Coronary artery (tissue), 2 donors: ENCODE results near the gene FCMR.

Source experiments
- DNase-seq: peaks from one replicate; pipeline ENCODE4 v3.0.0-alpha.2; 2017; ENCODE audit warnings: low spot score
- H3K27ac ChIP-seq, 2 donors: fragments of 200-600 bp; sonication (generic); one replicate each; pipeline ENCODE4 v1.5.1; 2016 to 2019
- H3K4me3 ChIP-seq: fragments of 200-600 bp; sonication (generic); 2 replicates; pipeline ENCODE4 v1.5.1; 2016; ENCODE audit warnings: mild to moderate bottlenecking, moderate library complexity
- TF ChIP-seq, protein P1 (sequence below): fragments of 200-600 bp; sonication (generic); IDR thresholded peaks from one replicate; pipeline ENCODE4 v1.5.1; 2019; ENCODE audit warnings: antibody characterized with exemption

Gene FCMR

GRCh38 chr1:206885341-206886060, 36.2 kb downstream of the FCMR start:
- TF ChIP-seq, protein P1, sequence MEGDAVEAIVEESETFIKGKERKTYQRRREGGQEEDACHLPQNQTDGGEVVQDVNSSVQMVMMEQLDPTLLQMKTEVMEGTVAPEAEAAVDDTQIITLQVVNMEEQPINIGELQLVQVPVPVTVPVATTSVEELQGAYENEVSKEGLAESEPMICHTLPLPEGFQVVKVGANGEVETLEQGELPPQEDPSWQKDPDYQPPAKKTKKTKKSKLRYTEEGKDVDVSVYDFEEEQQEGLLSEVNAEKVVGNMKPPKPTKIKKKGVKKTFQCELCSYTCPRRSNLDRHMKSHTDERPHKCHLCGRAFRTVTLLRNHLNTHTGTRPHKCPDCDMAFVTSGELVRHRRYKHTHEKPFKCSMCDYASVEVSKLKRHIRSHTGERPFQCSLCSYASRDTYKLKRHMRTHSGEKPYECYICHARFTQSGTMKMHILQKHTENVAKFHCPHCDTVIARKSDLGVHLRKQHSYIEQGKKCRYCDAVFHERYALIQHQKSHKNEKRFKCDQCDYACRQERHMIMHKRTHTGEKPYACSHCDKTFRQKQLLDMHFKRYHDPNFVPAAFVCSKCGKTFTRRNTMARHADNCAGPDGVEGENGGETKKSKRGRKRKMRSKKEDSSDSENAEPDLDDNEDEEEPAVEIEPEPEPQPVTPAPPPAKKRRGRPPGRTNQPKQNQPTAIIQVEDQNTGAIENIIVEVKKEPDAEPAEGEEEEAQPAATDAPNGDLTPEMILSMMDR, result no peak
- no peak overlapping the region for H3K4me3 ChIP-seq
- H3K27ac ChIP-seq, result no peak overlapping the region
- no peak for DNase-seq

GRCh38 chr1:206883876-206884275, 37.9 kb downstream of the FCMR start:
- Histone ChIP-seq H3K27ac (no peak overlapping the region), H3K4me3 (no peak overlapping the region)
- no peak for DNase-seq
- TF ChIP-seq, protein P1, result no peak

DNA sequence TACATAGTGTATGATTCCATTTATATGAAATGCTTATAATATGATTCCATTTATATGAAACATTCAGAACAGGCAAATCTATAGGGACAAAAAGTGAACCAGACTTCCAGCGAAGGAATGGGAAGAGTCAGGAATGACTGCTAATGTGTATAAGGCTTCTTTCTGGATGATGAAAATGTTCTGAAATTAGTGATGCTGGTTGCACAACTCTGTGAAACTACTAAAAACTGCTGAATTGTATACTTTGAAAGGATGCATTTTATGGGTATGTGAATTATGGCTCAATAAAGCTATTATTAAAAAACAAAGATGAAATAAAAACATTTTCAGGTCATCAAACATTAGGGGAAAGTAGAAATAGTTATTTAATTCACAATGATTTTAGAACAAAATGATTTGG, 38.6 kb downstream of the FCMR start:
- TF ChIP-seq, protein P1, result no peak
- no peak overlapping the region for H3K27ac ChIP-seq
- no peak for DNase-seq
- no peak overlapping the region for H3K4me3 ChIP-seq

- no peak overlapping the region for H3K27ac ChIP-seq
- TF ChIP-seq, protein P1, result no peak
- DNase-seq, result no peak
- no peak overlapping the region for H3K4me3 ChIP-seq
Observed at GRCh38 chr1:206882555-206882954, 39.2 kb downstream of the FCMR start.

DNA sequence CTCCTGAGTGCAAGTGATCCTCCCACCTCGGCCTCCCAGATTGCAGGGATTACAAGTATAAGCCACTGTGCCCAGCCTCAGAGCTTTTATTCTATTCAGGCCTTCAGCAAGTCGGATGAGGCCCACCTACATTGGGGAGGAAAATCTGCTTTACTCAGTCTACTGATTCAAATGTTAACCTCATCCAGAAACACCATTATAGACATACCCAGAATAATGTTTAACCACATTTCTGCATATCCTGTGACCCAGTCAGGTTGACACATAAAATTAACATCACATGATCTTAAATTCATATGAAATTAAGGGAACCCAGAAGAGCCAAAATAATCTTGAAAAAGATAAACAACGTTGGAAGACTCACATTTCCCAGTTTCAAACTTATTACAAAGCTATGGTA, 41.4 kb downstream of the FCMR start:
- Histone ChIP-seq H3K27ac (no peak overlapping the region), H3K4me3 (no peak overlapping the region)
- DNase-seq, result no peak
- TF ChIP-seq, protein P1, result no peak

DNA sequence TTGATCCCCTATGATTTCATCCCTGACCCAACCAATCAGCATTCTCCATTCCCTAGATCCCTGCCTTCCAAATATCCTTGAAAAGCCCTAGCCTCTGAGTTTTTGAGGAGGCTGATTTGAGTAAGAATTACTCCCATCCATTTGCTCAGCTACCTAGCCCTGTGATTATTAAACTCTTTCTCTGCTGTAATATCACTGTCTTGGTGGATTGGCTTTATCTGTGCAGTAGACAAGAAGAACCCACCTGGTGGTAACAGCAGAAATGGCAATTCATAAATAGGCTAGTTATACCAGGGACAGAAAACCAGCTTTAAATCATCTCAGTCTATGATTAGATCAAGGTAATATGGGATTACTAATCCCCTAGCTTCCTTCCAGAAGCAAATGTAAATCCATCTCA, 43.3 kb downstream of the FCMR start:
- H3K27ac ChIP-seq, result no peak overlapping the region
- DNase-seq, result no peak
- TF ChIP-seq, protein P1, result no peak
- no peak overlapping the region for H3K4me3 ChIP-seq

DNA sequence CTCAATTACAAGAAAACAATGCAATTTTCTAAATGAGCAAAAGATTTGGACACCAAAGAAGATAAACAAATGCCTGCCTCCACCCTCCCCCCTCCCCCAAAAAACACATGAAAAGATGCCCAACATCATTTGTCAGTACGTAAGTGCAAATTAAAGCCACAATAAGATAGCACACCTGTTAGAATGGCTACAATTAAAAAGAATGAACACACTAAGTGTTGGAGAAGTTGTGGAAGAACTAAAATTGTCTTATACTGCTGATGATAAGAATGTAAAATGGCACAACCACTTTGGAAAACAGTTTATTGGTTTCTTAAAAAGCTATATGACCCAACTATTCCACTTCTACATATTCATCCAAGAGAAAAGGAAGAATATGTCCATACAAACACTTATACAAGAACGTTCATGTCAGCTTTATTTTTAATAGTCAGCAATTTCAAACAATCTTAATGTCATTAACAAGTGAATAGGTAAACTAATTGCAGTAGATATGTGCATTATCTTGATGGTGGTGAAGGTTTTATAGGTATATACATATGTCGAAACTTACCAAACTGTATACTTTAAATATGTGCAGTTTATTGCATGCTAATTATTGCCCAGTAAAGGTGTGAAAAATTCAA, 45.9 kb downstream of the FCMR start:
- no peak for DNase-seq
- Histone ChIP-seq H3K27ac (no peak overlapping the region), H3K4me3 (no peak overlapping the region)
- TF ChIP-seq, protein P1, result no peak
